SK-N-SH (cell line): ENCODE results near the gene LFNG.

Experiments used
- ELF1 ChIP-seq: IDR thresholded peaks from 2 replicates; pipeline ENCODE4 v1.4.0; 2012
- GATA2 ChIP-seq: sonication (generic); formaldehyde crosslinking; IDR thresholded peaks from 2 replicates; pipeline ENCODE4 v1.5.0; 2020; ENCODE audit warnings: mild to moderate bottlenecking, missing genetic modification reagents
- NFIC ChIP-seq: IDR thresholded peaks from 2 replicates; pipeline ENCODE4 v1.4.0; 2012; ENCODE audit warnings: borderline replicate concordance
- SMC3 ChIP-seq: IDR thresholded peaks from 2 replicates; pipeline ENCODE4 v1.6.1; 2012; ENCODE audit warnings: low read depth, low read length, improper control_type of control experiment
- TF ChIP-seq, protein P1 (sequence below): fragments of 200-600 bp; sonication (generic); IDR thresholded peaks from 2 replicates; pipeline ENCODE4 v1.6.1; 2017; ENCODE audit warnings: antibody characterized with exemption, mild to moderate bottlenecking, moderate library complexity
- TF ChIP-seq, protein P2 (sequence below): IDR thresholded peaks from 2 replicates; pipeline ENCODE4 v1.6.1; 2012; ENCODE audit warnings: mild to moderate bottlenecking, low read depth, low read length, moderate library complexity

DNA sequence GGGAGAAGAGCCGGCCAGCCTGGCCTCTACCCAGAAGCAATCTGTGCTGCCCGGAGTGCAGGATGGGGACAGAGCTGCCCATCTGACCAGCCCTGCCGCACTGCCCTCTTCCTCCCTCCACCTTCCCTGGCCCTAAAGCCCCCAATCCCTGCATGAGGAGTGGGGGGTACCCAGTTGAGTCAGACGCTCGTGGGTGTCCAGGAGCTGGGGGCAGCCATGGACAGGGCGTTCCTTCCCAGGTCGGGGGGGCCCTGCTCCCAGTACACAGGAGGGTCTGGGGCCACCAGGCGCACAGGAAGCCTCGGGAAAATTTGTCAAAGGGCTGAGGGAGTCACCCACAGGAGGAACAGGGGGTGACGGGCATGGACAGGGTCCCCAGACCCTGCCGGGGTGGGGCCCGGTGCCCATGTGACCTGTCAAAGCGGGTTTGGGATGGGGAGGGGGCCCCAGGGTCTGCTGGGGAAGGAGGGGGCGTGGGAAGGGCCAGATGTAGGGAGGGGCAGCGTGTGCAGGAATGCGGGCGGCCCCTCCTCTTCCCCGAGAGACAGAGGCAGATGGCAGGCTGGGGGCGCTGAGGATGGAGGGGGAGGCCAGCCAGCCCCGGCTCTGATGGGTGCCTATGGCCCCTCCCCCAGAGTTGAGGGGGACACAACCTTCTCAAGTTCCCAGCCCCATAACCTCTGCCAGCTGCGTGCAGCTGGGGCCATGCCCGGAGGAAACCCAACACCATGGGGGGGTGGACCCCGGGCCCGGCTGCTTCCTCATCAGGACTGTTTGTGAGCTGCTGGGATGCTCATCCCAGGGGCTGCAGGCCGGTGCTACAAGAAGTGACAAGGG lies 21.9 kb upstream of the LFNG start:
- TF ChIP-seq, protein P1, sequence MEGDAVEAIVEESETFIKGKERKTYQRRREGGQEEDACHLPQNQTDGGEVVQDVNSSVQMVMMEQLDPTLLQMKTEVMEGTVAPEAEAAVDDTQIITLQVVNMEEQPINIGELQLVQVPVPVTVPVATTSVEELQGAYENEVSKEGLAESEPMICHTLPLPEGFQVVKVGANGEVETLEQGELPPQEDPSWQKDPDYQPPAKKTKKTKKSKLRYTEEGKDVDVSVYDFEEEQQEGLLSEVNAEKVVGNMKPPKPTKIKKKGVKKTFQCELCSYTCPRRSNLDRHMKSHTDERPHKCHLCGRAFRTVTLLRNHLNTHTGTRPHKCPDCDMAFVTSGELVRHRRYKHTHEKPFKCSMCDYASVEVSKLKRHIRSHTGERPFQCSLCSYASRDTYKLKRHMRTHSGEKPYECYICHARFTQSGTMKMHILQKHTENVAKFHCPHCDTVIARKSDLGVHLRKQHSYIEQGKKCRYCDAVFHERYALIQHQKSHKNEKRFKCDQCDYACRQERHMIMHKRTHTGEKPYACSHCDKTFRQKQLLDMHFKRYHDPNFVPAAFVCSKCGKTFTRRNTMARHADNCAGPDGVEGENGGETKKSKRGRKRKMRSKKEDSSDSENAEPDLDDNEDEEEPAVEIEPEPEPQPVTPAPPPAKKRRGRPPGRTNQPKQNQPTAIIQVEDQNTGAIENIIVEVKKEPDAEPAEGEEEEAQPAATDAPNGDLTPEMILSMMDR = no peak
- TF ChIP-seq SMC3 = no peak
- no peak for TF ChIP-seq ELF1
- TF ChIP-seq, protein P2, sequence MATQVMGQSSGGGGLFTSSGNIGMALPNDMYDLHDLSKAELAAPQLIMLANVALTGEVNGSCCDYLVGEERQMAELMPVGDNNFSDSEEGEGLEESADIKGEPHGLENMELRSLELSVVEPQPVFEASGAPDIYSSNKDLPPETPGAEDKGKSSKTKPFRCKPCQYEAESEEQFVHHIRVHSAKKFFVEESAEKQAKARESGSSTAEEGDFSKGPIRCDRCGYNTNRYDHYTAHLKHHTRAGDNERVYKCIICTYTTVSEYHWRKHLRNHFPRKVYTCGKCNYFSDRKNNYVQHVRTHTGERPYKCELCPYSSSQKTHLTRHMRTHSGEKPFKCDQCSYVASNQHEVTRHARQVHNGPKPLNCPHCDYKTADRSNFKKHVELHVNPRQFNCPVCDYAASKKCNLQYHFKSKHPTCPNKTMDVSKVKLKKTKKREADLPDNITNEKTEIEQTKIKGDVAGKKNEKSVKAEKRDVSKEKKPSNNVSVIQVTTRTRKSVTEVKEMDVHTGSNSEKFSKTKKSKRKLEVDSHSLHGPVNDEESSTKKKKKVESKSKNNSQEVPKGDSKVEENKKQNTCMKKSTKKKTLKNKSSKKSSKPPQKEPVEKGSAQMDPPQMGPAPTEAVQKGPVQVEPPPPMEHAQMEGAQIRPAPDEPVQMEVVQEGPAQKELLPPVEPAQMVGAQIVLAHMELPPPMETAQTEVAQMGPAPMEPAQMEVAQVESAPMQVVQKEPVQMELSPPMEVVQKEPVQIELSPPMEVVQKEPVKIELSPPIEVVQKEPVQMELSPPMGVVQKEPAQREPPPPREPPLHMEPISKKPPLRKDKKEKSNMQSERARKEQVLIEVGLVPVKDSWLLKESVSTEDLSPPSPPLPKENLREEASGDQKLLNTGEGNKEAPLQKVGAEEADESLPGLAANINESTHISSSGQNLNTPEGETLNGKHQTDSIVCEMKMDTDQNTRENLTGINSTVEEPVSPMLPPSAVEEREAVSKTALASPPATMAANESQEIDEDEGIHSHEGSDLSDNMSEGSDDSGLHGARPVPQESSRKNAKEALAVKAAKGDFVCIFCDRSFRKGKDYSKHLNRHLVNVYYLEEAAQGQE = no peak
- TF ChIP-seq GATA2 (CRISPR knock-in tag) = no peak
- TF ChIP-seq NFIC = no peak
